PC-9 (cell line): ENCODE measurements around the gene CDC42BPA. TPM values are rescaled to one million over a fixed set of nuclear protein-coding genes. Genes with fewer than 3 reads are reported as not detected.

Experiments used
- BruUV-seq: library from RNA; stranded (reverse); fragments of 400-500 nt; replicated peaks from 2 replicates; lab custom pipeline; 2021; lab: Mats Ljungman, UMichigan
- CTCF ChIA-PET: fragments of 300-600 bp; sonication (Branson Sonifier 250); formaldehyde crosslinking; loops from one replicate; lab custom pipeline; 2022; ENCODE audit warnings: antibody characterized with exemption; lab: Charles Lee
- POLR2A ChIA-PET: fragments of 300-600 bp; sonication (Branson Sonifier 250); formaldehyde crosslinking; loops from one replicate; lab custom pipeline; 2022; ENCODE audit warnings: antibody characterized with exemption; ENCODE audit not compliant: unreplicated experiment; lab: Charles Lee
- DNase-seq, 2 experiments: peaks; one replicate each; pipeline versions ENCODE4 v3.0.0 to v3.0.0-alpha.2; 2015 to 2022; ENCODE audit warnings: mixed read lengths in 1 of 2
- H2AFZ ChIP-seq: fragments of 200-600 bp; sonication (generic); 2 replicates; pipeline ENCODE4 v1.8.1; 2017; ENCODE audit warnings: antibody characterized with exemption
- H3F3A ChIP-seq: fragments of 200-600 bp; sonication (generic); 2 replicates; pipeline ENCODE4 v1.8.1; 2017; ENCODE audit warnings: antibody characterized with exemption, mild to moderate bottlenecking, low read depth; ENCODE audit not compliant: insufficient read depth
- H3K27ac ChIP-seq: fragments of 200-600 bp; sonication (generic); 2 replicates; pipeline ENCODE4 v1.6.1; 2016; ENCODE audit warnings: mixed run types
- H3K27me3 ChIP-seq: fragments of 200-600 bp; sonication (generic); 2 replicates; pipeline ENCODE4 v1.6.1; 2016; ENCODE audit warnings: low read depth, mixed run types; ENCODE audit not compliant: insufficient read depth
- H3K36me3 ChIP-seq: fragments of 200-600 bp; sonication (generic); 2 replicates; pipeline ENCODE4 v1.6.1; 2016; ENCODE audit warnings: low read depth, mixed run types
- H3K4me1 ChIP-seq: fragments of 200-600 bp; sonication (generic); replicated peaks from 2 replicates; pipeline ENCODE4 v1.6.1; 2016; ENCODE audit warnings: mixed run types; ENCODE audit not compliant: insufficient read depth
- H3K4me2 ChIP-seq: fragments of 200-600 bp; sonication (generic); 2 replicates; pipeline ENCODE4 v1.6.1; 2017; ENCODE audit warnings: mixed run types
- H3K4me3 ChIP-seq: fragments of 200-600 bp; sonication (generic); 2 replicates; pipeline ENCODE4 v1.6.1; 2016; ENCODE audit warnings: mixed run types
- H3K79me2 ChIP-seq: fragments of 200-600 bp; sonication (generic); 2 replicates; pipeline ENCODE4 v1.6.1; 2017; ENCODE audit warnings: low read depth, mixed run types
- H3K9me2 ChIP-seq: fragments of 200-600 bp; sonication (generic); 2 replicates; pipeline ENCODE4 v1.8.1; 2017; ENCODE audit warnings: mild to moderate bottlenecking; ENCODE audit not compliant: insufficient read depth
- H3K9me3 ChIP-seq: fragments of 200-600 bp; sonication (generic); 2 replicates; pipeline ENCODE4 v1.8.1; 2016; ENCODE audit warnings: low read depth; ENCODE audit not compliant: insufficient read depth
- H4K20me1 ChIP-seq: fragments of 200-600 bp; sonication (generic); 2 replicates; pipeline ENCODE4 v1.8.1; 2017; ENCODE audit not compliant: insufficient read depth
- EZH2 ChIP-seq: fragments of 200-600 bp; sonication (generic); IDR thresholded peaks from 2 replicates; pipeline ENCODE4 v1.8.0; 2017; ENCODE audit warnings: antibody characterized with exemption, low read depth
- intact Hi-C: fragments of 100-400 bp; cut with micrococcal nuclease; formaldehyde crosslinking; loops from one replicate; pipeline ENCODE4 v1.10.0; 2022; ENCODE audit not compliant: unreplicated experiment
- total RNA-seq: library from RNA; stranded (reverse); gene quantifications from 2 replicates; pipeline ENCODE4 v1.2.3, GENCODE V29; 2021
- TF ChIP-seq, protein P1 (sequence below): fragments of 200-600 bp; sonication (generic); conservative IDR thresholded peaks from 2 replicates; pipeline ENCODE4 v1.6.1; 2017; ENCODE audit warnings: mixed run types, antibody characterized with exemption, mild to moderate bottlenecking, moderate library complexity

Gene CDC42BPA
- total RNA-seq, 1 experiment from 2014 or later = 47.5 TPM

DNA sequence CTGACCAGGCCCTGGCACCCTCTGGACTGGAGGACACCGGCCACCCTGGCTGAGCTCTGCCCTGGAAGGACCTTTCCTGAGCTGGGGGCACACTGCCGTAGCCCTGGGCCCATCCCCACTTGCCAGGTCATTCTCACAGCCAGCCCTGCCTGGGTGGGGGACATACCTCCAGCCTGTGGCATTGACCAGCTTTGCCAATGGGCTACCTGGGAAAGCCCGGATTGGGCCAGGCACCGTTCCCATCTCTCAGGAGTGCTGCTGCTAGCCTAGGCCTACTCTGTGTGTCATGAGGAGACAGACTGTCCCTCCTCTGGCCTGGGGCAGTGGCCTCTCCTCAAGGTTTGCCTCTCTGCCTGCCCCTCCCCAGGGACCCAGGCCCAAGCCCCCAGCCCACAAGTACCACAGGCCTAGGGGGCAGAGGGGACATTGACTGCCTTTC is 338.2 kb downstream of the CDC42BPA start:
- H3K36me3 ChIP-seq = no peaks in the 10 kb centered on the region

DNA sequence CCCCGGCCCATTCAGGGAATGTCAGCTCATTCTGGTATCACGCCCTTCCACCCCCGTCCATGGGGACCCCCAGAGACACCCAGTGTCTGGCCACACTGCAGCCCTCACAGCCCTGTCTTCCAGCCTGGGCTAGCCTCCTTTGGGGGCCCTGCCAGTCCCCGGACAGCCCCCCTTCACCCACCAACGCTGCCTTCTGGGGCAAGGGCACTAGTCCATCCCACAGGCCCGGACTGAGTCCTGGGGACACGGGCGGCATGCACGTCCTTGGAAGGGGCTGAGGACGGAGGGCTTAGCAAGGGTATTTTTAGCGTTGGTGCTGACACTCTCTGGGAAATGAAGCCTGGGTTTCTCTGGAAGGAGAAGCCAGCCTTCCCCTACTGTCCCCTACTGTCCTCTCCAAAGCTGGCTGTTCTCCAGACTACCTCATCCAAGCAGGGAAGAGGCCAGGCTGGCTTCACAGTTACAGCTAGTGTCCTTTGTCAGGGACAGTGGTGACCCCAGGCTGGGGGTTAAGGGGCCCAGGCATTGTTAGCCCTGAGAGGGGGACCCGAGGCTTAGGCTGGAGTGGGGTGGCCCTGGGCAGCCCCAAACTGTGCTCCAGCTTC is 338.7 kb downstream of the CDC42BPA start:
- H3K4me2 ChIP-seq = no peak overlapping the region
- no peaks in the 10 kb centered on the region for H3K79me2 ChIP-seq
- no peaks in the 10 kb centered on the region; the same call in 1 of the 2 replicates for H3K36me3 ChIP-seq
- no peaks in the 10 kb centered on the region for H4K20me1 ChIP-seq
- no peaks in the 10 kb centered on the region for H3K9me2 ChIP-seq
- CTCF ChIA-PET = interaction anchor here (0.6 kb wide), 1 partner anchor 932 kb away, joined by 3 read pairs; no protein-coding TSS in a partner anchor
- no peak overlapping the region for H2AFZ ChIP-seq
- no peak overlapping the region for H3K27ac ChIP-seq
- intact Hi-C loops = loop anchor here (10.0 kb wide), 1 partner anchor 355 kb away; no protein-coding TSS in a partner anchor
- H3F3A ChIP-seq = no peaks in the 10 kb centered on the region
- POLR2A ChIA-PET = no interaction called here
- no peak for TF ChIP-seq EZH2
- no peak for DNase-seq
- H3K9me3 ChIP-seq = no peaks in the 10 kb centered on the region
- no peaks in the 10 kb centered on the region for H3K27me3 ChIP-seq
- H3K4me1 ChIP-seq = no peaks in the 10 kb centered on the region
- H3K4me3 ChIP-seq = no peak overlapping the region
- BruUV-seq = no TSS peak

More for the DNA sequence above, 338.2 kb downstream of the CDC42BPA start:
- Histone ChIP-seq H3K9me2 (no peaks in the 10 kb centered on the region), H3K27ac (no peak overlapping the region), H3K9me3 (no peaks in the 10 kb centered on the region), H3K4me2 (no peak overlapping the region), H3K4me3 (no peak overlapping the region), H4K20me1 (no peaks in the 10 kb centered on the region), H3K27me3 (no peaks in the 10 kb centered on the region), H3K4me1 (no peaks in the 10 kb centered on the region), H3F3A (no peaks in the 10 kb centered on the region), H2AFZ (no peak overlapping the region), H3K79me2 (no peaks in the 10 kb centered on the region)
- no peak for DNase-seq
- BruUV-seq = no TSS peak
- intact Hi-C loops = loop anchor here (10.0 kb wide), 1 partner anchor 355 kb away; no protein-coding TSS in a partner anchor
- ChIA-PET CTCF (no interaction called here), POLR2A (no interaction called here)
- TF ChIP-seq, protein P1, sequence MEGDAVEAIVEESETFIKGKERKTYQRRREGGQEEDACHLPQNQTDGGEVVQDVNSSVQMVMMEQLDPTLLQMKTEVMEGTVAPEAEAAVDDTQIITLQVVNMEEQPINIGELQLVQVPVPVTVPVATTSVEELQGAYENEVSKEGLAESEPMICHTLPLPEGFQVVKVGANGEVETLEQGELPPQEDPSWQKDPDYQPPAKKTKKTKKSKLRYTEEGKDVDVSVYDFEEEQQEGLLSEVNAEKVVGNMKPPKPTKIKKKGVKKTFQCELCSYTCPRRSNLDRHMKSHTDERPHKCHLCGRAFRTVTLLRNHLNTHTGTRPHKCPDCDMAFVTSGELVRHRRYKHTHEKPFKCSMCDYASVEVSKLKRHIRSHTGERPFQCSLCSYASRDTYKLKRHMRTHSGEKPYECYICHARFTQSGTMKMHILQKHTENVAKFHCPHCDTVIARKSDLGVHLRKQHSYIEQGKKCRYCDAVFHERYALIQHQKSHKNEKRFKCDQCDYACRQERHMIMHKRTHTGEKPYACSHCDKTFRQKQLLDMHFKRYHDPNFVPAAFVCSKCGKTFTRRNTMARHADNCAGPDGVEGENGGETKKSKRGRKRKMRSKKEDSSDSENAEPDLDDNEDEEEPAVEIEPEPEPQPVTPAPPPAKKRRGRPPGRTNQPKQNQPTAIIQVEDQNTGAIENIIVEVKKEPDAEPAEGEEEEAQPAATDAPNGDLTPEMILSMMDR = no peak
- TF ChIP-seq EZH2 = no peak

DNA sequence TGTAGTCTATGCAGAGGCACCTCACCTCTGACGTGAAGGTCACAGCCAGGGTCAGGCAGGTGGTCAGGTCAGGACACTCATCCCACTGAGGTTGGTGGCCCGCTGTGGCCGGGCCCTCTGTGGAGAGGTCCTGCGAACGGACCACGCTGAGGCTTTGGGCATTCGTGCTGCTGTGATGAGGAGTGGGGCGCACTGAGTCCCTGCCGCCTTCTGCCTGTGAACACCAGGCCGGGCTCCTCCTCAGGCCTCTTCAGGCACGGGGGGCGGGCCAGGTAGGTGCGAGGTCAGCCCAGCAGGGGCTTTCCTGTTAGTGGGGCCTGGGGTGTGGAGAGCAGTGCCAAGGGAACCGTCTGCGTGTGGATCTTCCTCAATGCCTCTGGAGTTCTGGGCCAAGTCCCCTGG is 339.2 kb downstream of the CDC42BPA start:
- no peaks in the 10 kb centered on the region for H3F3A ChIP-seq
- no peak overlapping the region for H2AFZ ChIP-seq
- ChIA-PET POLR2A (no interaction called here), CTCF (interaction anchor here (0.6 kb wide), 1 partner anchor 932 kb away, joined by 3 read pairs; no protein-coding TSS in a partner anchor)
- no peaks in the 10 kb centered on the region for H3K9me3 ChIP-seq
- no TSS peak for BruUV-seq
- H3K4me2 ChIP-seq = no peak overlapping the region
- H4K20me1 ChIP-seq = no peaks in the 10 kb centered on the region
- H3K4me3 ChIP-seq = no peak overlapping the region
- H3K79me2 ChIP-seq = no peaks in the 10 kb centered on the region
- H3K27ac ChIP-seq = no peak overlapping the region
- no peaks in the 10 kb centered on the region; the same call in 1 of the 2 replicates for H3K36me3 ChIP-seq
- H3K9me2 ChIP-seq = no peaks in the 10 kb centered on the region
- DNase-seq = no peak
- no peak for TF ChIP-seq EZH2
- TF ChIP-seq, protein P1 = no peak
- intact Hi-C loops = no loop called here
- no peaks in the 10 kb centered on the region for H3K27me3 ChIP-seq
- H3K4me1 ChIP-seq = no peaks in the 10 kb centered on the region
